Choroid plexus epithelial cell (primary cell): ENCODE results near the gene CACFD1.

ENCODE experiments used
- DNase-seq: peaks from one replicate; pipeline ENCODE4 v3.0.0-alpha.2; 2010; ENCODE audit warnings: low read depth
- H3K4me3 ChIP-seq: 2 replicates; pipeline ENCODE4 v1.5.1; 2011; ENCODE audit warnings: low read depth, mild to moderate bottlenecking, control low read depth, low read length, moderate library complexity
- CTCF ChIP-seq: conservative IDR thresholded peaks from 2 replicates; pipeline ENCODE4 v1.5.1; 2011; ENCODE audit warnings: low read depth, mild to moderate bottlenecking, control low read depth, inconsistent platforms, low read length, moderate library complexity

Gene CACFD1

GRCh38 chr9:133505186-133505830 lies 45.5 kb downstream of the CACFD1 start:
- no peak for DNase-seq
- no peak for TF ChIP-seq CTCF
- no peak overlapping the region for H3K4me3 ChIP-seq

- DNase-seq: no peak
- no peak overlapping the region for H3K4me3 ChIP-seq
- TF ChIP-seq CTCF: no peak
Measured at GRCh38 chr9:133505901-133506652, 46.3 kb downstream of the CACFD1 start.

- H3K4me3 ChIP-seq: no peak overlapping the region
- peak; percentile 5 for TF ChIP-seq CTCF
- peak; percentile 59 for DNase-seq
Measured at GRCh38 chr9:133506653-133507038, 46.9 kb downstream of the CACFD1 start.

GRCh38 chr9:133507246-133507965 lies 47.6 kb downstream of the CACFD1 start:
- TF ChIP-seq CTCF: no peak
- H3K4me3 ChIP-seq: no peak overlapping the region
- DNase-seq: no peak

- no peak overlapping the region for H3K4me3 ChIP-seq
- TF ChIP-seq CTCF: no peak
- DNase-seq: no peak
Measured at GRCh38 chr9:133508046-133508445, 48.3 kb downstream of the CACFD1 start.

GRCh38 chr9:133509179-133510083 lies 49.7 kb downstream of the CACFD1 start:
- DNase-seq: no peak
- H3K4me3 ChIP-seq: no peak overlapping the region
- no peak for TF ChIP-seq CTCF
